Measurements from ENCODE around the gene RNF223.

DNA sequence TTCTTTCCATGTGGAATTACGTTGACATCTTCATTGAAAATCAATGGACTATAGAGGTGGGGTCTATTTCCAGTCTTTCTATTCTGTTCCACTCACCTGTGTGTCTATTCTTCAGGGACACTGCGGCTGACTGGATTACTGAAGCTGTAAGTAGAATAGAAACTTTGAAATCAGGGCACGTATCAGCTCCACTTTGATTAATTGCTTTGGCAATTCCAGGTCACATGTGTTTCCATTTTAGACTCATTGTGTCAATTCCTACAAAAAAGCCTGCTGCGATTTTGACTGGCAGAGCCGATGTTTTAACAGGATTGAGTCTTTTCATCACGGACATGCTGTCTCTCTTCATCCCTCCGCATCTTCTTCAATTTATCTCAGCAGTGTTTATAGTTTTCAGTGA, 20.9 kb upstream of the RNF223 start:
- TF ChIP-seq CTCF (IDR thresholded peaks at IDR 0.05) (no peak), POLR2AphosphoS5 (IDR thresholded peaks at IDR 0.05) (no peak)

All from esophagus muscularis mucosa (tissue), 3 donors.